Measurements from ENCODE around the gene NPHP4. TPM values are rescaled to one million over a fixed set of nuclear protein-coding genes. Genes with fewer than 3 reads are reported as not detected.

NPHP4 gene
- total RNA-seq, 4 donors from 2014 or later: 1.1 to 10.4 (median 1.8) TPM

- Histone ChIP-seq H3K4me3 (no peak overlapping the region), H3K9me3 (no peaks in the 10 kb centered on the region), H3K27ac (no peak overlapping the region), H3K27me3 (peaks cover 0 to 7% (median 5%) of the 10 kb centered on the region in 3 donors), H3K36me3 (no peaks in the 10 kb centered on the region), H3K4me1 (peaks cover 4 to 8% of the 10 kb centered on the region in 2 donors)
- ATAC-seq (no peak), DNase-seq (no peak)
- in situ Hi-C loops (cut with MboI; ENCODE audit: low sequenced_read_pairs in 4 of 4) (no loop called here), intact Hi-C loops (cut with DNase I; ENCODE audit: low total_unique reads) (no loop called here)
- TF ChIP-seq POLR2A (IDR thresholded peaks at IDR 0.05) (no peak), CTCF (IDR thresholded peaks at IDR 0.05 in 4 of 5, conservative IDR thresholded peaks at IDR 0.05 in 1 of 5) (no peak)
Observed at GRCh38 chr1:5997316-5997715, 5.1 kb upstream of the NPHP4 start.

GRCh38 chr1:5996641-5997270 lies 4.5 kb upstream of the NPHP4 start:
- no peak overlapping the region for H3K4me3 ChIP-seq
- no peak overlapping the region for H3K27ac ChIP-seq
- TF ChIP-seq CTCF (IDR thresholded peaks at IDR 0.05 in 4 of 5, conservative IDR thresholded peaks at IDR 0.05 in 1 of 5): no peak
- no peak for TF ChIP-seq POLR2A (IDR thresholded peaks at IDR 0.05)
- ATAC-seq (no peak), DNase-seq (peak in 1 of 2 donors; percentile 5)
- no peaks in the 10 kb centered on the region for H3K9me3 ChIP-seq
- H3K27me3 ChIP-seq: peaks cover 0 to 7% (median 5%) of the 10 kb centered on the region in 3 donors
- H3K4me1 ChIP-seq: peaks cover 4 to 8% of the 10 kb centered on the region in 2 donors
- intact Hi-C loops (cut with DNase I; ENCODE audit: low total_unique reads): no loop called here
- H3K36me3 ChIP-seq: no peaks in the 10 kb centered on the region
- in situ Hi-C loops (cut with MboI; ENCODE audit: low sequenced_read_pairs in 4 of 4): no loop called here

- no peaks in the 10 kb centered on the region for H3K9me3 ChIP-seq
- H3K36me3 ChIP-seq: no peaks in the 10 kb centered on the region
- no peak overlapping the region for H3K4me3 ChIP-seq
- H3K27me3 ChIP-seq: peaks cover 0 to 7% (median 5%) of the 10 kb centered on the region in 3 donors
- intact Hi-C loops (cut with DNase I; ENCODE audit: low total_unique reads) (no loop called here), in situ Hi-C loops (cut with MboI; ENCODE audit: low sequenced_read_pairs in 4 of 4) (no loop called here)
- ATAC-seq: no peak
- H3K4me1 ChIP-seq: peaks cover 4 to 10% of the 10 kb centered on the region in 2 donors
- TF ChIP-seq CTCF (IDR thresholded peaks at IDR 0.05 in 4 of 5, conservative IDR thresholded peaks at IDR 0.05 in 1 of 5): no peak
- no peak for TF ChIP-seq POLR2A (IDR thresholded peaks at IDR 0.05)
- H3K27ac ChIP-seq: no peak overlapping the region
- peak in 1 of 2 donors; percentile 9 for DNase-seq
Observed at GRCh38 chr1:5995871-5996630, 3.8 kb upstream of the NPHP4 start.

GRCh38 chr1:5994713-5995621 lies 2.7 kb upstream of the NPHP4 start:
- peak in 1 of 2 donors; percentile 10 for DNase-seq
- Histone ChIP-seq H3K4me3 (no peak overlapping the region), H3K9me3 (no peaks in the 10 kb centered on the region), H3K36me3 (no peaks in the 10 kb centered on the region), H3K27me3 (peaks cover 0 to 7% (median 5%) of the 10 kb centered on the region in 3 donors), H3K27ac (no peak overlapping the region), H3K4me1 (peaks cover 4 to 15% of the 10 kb centered on the region in 2 donors)
- no peak for ATAC-seq
- in situ Hi-C loops (cut with MboI; ENCODE audit: low sequenced_read_pairs in 4 of 4) (no loop called here), intact Hi-C loops (cut with DNase I; ENCODE audit: low total_unique reads) (no loop called here)
- TF ChIP-seq POLR2A (IDR thresholded peaks at IDR 0.05): no peak
- no peak for TF ChIP-seq CTCF (IDR thresholded peaks at IDR 0.05 in 4 of 5, conservative IDR thresholded peaks at IDR 0.05 in 1 of 5)
